Neutrophil (primary cell): ENCODE measurements around the gene PZP.

Experiments used
- H3K27ac ChIP-seq: fragments of 200-600 bp; sonication (generic); 2 replicates; pipeline ENCODE4 v1.5.1; 2016; ENCODE audit warnings: mild to moderate bottlenecking, moderate library complexity
- H3K27me3 ChIP-seq: fragments of 200-600 bp; sonication (generic); 2 replicates; pipeline ENCODE4 v1.6.0; 2016; ENCODE audit warnings: mild to moderate bottlenecking
- H3K36me3 ChIP-seq: fragments of 200-600 bp; sonication (generic); 2 replicates; pipeline ENCODE4 v1.5.1; 2017
- H3K4me1 ChIP-seq, 2 experiments: fragments of 200-600 bp in 1 of 2; sonication (generic) in 1 of 2; 1 replicate in 1 of 2; 2 replicates in 1 of 2; pipeline versions ENCODE4 v1.5.1 to v1.6.1; 2013 to 2016; ENCODE audit warnings: low read depth in 1 of 2, low read length in 1 of 2, mild to moderate bottlenecking in 1 of 2, moderate library complexity in 1 of 2; ENCODE audit not compliant: control insufficient read depth in 1 of 2, insufficient read depth in 1 of 2
- H3K4me3 ChIP-seq, 2 experiments: fragments of 200-600 bp in 1 of 2; sonication (generic) in 1 of 2; 1 replicate in 1 of 2; 2 replicates in 1 of 2; pipeline ENCODE4 v1.5.1; 2013 to 2016; ENCODE audit warnings: low read depth in 1 of 2, low read length in 1 of 2, mild to moderate bottlenecking in 1 of 2, moderate library complexity in 1 of 2
- H3K9me3 ChIP-seq: fragments of 200-600 bp; sonication (generic); 2 replicates; pipeline ENCODE4 v1.5.1; 2016
- TF ChIP-seq, protein P1 (sequence below): fragments of 200-600 bp; sonication (generic); IDR thresholded peaks from 2 replicates; pipeline ENCODE4 v1.5.1; 2016; ENCODE audit warnings: antibody characterized with exemption

PZP gene

DNA sequence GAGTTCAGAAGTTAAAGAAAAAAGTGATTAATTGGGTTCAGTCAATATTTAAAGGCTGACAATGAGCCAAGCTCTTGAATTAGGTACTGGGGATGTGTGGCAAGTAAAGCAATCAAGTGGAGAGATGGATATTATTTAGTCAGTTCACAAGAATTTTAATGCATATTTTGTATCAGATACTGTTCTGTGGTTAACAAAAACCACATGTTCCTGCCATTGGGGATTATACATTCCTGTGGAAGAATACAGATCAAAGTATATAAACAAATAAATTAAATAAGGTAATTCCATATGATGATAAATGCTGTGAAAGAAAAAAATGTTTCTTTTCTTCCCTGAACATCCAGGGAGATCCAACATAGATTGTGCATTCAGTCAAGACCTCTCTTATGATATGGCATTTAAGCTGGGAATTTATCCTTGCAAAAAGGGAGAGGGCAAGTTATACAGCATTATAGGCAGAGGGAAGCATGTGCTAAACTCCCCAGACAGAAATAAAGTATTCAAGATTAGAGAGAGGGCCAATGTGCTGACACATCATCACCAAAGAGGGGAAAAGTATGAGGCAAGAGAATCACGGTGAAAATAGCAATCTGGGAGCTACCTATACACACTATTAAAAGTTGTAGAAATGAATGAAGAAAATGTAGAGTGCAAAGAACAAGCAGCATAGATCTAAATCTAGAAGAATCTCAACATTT, 74.8 kb downstream of the PZP start:
- Histone ChIP-seq H3K27ac (no peak overlapping the region), H3K36me3 (no peaks in the 10 kb centered on the region), H3K4me3 (no peak overlapping the region), H3K4me1 (no peaks in the 10 kb centered on the region), H3K27me3 (no peaks in the 10 kb centered on the region), H3K9me3 (no peaks in the 10 kb centered on the region)
- TF ChIP-seq, protein P1, sequence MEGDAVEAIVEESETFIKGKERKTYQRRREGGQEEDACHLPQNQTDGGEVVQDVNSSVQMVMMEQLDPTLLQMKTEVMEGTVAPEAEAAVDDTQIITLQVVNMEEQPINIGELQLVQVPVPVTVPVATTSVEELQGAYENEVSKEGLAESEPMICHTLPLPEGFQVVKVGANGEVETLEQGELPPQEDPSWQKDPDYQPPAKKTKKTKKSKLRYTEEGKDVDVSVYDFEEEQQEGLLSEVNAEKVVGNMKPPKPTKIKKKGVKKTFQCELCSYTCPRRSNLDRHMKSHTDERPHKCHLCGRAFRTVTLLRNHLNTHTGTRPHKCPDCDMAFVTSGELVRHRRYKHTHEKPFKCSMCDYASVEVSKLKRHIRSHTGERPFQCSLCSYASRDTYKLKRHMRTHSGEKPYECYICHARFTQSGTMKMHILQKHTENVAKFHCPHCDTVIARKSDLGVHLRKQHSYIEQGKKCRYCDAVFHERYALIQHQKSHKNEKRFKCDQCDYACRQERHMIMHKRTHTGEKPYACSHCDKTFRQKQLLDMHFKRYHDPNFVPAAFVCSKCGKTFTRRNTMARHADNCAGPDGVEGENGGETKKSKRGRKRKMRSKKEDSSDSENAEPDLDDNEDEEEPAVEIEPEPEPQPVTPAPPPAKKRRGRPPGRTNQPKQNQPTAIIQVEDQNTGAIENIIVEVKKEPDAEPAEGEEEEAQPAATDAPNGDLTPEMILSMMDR: no peak

DNA sequence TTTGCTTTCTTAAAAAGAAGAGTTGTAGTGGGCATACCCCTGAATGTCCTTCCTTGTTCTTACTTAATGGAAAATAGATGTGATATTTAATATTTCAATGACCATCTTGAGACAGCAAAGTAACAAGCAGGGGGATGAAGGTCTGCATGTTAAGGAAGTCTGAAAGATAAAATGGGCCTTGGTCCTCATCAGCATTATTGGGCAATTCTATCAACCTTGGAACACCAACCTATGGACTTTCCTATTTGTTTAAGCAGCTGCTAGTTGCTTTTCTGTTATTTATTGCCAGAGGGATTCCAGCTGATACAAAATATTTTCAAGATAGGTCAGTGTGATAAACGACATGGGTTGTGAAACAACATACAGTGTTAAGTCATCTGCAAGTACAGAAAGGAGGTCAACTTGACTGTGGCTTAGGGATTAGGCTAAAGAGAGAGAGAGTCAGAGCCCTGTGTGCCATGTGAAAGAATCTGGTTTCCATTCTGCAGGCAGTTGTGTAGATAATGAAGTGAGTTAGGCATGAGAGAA, 76.1 kb downstream of the PZP start:
- Histone ChIP-seq H3K9me3 (no peaks in the 10 kb centered on the region), H3K27me3 (no peaks in the 10 kb centered on the region), H3K27ac (no peak overlapping the region), H3K36me3 (no peaks in the 10 kb centered on the region), H3K4me3 (no peak overlapping the region), H3K4me1 (no peaks in the 10 kb centered on the region)
- TF ChIP-seq, protein P1: no peak

DNA sequence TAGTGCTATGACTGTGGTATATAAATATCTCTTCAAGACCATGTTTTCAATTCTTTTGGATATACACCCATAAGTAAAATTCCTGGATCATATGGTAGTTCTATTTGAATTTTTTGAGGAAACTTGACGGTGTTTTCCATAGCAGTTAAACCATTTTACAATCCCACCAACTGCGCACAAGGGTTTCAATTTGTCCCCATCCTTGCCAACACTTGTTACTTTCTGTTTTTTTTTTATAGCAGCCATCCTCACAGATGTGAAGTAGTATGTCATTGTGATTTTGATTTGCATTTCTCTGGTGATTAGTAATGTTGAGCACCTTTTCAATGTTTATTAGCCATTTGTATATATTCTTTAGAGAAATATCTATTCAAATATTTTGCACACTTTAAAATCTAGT, 78.0 kb downstream of the PZP start:
- no peaks in the 10 kb centered on the region for H3K4me1 ChIP-seq
- no peaks in the 10 kb centered on the region for H3K36me3 ChIP-seq
- no peaks in the 10 kb centered on the region for H3K9me3 ChIP-seq
- TF ChIP-seq, protein P1: no peak
- H3K27ac ChIP-seq: no peak overlapping the region
- H3K4me3 ChIP-seq: no peak overlapping the region
- no peaks in the 10 kb centered on the region for H3K27me3 ChIP-seq

DNA sequence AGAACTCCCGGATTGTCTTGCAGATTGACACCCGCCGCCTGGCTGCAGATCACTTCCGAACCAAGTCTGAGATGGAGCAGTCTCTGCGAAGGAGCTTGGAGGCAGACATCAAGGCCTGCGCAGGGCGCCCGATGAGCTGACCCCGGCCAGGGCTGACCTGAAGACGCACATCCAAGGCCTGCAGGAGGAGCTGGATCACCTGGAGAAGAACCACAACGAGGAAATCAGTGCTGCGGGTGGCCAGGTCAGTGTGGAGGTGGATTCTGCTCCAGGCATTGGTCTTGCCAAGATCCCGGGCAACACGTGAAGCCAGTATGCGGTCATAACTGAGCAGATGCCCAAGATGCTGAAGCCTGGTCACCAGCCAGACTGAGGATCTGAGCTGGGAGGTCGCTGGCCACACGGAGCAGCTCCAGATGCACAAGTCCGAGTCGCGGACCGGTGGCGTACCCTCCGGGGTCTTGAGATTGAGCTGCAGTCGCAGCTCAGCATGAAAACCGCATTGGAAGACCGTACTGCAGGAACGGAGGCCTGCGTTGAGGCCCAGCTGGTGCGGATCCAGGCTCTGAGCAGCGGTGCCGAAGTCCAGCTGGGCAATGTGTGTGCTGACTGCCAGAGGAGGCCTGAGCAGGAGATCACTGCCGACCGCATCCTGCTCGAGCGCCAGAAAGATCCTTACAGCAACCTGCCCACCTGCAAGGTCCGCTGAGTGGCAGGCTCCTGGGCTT, 80.1 kb downstream of the PZP start:
- no peak overlapping the region for H3K4me3 ChIP-seq
- H3K36me3 ChIP-seq: no peaks in the 10 kb centered on the region
- H3K4me1 ChIP-seq: no peaks in the 10 kb centered on the region
- H3K27me3 ChIP-seq: no peaks in the 10 kb centered on the region
- H3K27ac ChIP-seq: no peak overlapping the region
- TF ChIP-seq, protein P1: no peak
- H3K9me3 ChIP-seq: no peaks in the 10 kb centered on the region

DNA sequence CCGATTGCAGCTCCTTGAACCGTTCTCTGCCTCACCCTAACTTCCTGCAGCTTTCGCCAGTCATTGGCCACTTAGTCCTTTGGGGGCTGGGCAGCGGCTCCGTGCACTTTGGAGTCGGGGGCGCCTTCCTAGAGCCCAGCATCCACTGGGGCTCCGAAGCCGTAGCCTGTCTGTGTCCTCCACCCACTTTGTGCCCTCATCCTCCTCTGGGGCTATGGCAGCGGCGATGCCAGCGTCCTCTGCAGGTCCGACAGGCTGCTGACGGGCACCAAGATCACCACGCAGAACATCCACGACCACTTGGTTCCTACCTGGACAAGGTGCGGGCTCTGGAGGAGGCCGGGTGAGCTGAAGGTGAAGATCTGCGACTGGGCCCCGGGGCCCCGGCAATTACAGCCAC, 80.7 kb downstream of the PZP start:
- H3K4me1 ChIP-seq: no peaks in the 10 kb centered on the region
- H3K36me3 ChIP-seq: no peaks in the 10 kb centered on the region
- TF ChIP-seq, protein P1: no peak
- no peak overlapping the region for H3K27ac ChIP-seq
- H3K4me3 ChIP-seq: no peak overlapping the region
- H3K27me3 ChIP-seq: no peaks in the 10 kb centered on the region
- H3K9me3 ChIP-seq: no peaks in the 10 kb centered on the region
